Loucy (cell line): Measurements from ENCODE around the gene RILPL1.
"Not testable (repeated sequence)": the region's sequence is repeated elsewhere in the genome, so short reads cannot be mapped to it uniquely, and the experiment has no call there.

Experiments
- H2AFZ ChIP-seq: fragments of 200-600 bp; sonication (generic); 2 replicates; pipeline ENCODE4 v1.6.0; 2016; ENCODE audit warnings: antibody characterized with exemption, mild to moderate bottlenecking, low read length, moderate library complexity
- H3F3A ChIP-seq: fragments of 200-600 bp; 2 replicates; pipeline ENCODE4 v1.6.0; 2016; ENCODE audit warnings: antibody characterized with exemption, low read depth, mild to moderate bottlenecking
- H3K27me3 ChIP-seq: fragments of 200-600 bp; sonication (generic); 2 replicates; pipeline ENCODE4 v1.6.1; 2014; ENCODE audit warnings: low read length, mild to moderate bottlenecking; ENCODE audit not compliant: insufficient read depth, poor library complexity, severe bottlenecking
- H3K36me3 ChIP-seq: fragments of 200-600 bp; sonication (generic); 2 replicates; pipeline ENCODE4 v1.6.1; 2016; ENCODE audit warnings: low read length; ENCODE audit not compliant: insufficient read depth
- H3K4me1 ChIP-seq: fragments of 200-600 bp; sonication (generic); 2 replicates; pipeline ENCODE4 v1.5.1; 2014; ENCODE audit warnings: low read length, mild to moderate bottlenecking; ENCODE audit not compliant: insufficient read depth, poor library complexity, severe bottlenecking
- H3K4me2 ChIP-seq: fragments of 200-600 bp; sonication (generic); 2 replicates; pipeline ENCODE4 v1.6.0; 2014; ENCODE audit warnings: antibody characterized with exemption, low read length, low read depth, mild to moderate bottlenecking; ENCODE audit not compliant: poor library complexity, severe bottlenecking
- H3K4me3 ChIP-seq: fragments of 200-600 bp; sonication (generic); 2 replicates; pipeline ENCODE4 v1.5.1; 2014; ENCODE audit warnings: low read length, mild to moderate bottlenecking, mixed read lengths; ENCODE audit not compliant: poor library complexity, severe bottlenecking
- H3K79me2 ChIP-seq: fragments of 200-600 bp; sonication (generic); 2 replicates; pipeline ENCODE4 v1.6.1; 2014; ENCODE audit warnings: low read length; ENCODE audit not compliant: insufficient read depth
- H3K9ac ChIP-seq: fragments of 200-600 bp; sonication (generic); 2 replicates; pipeline ENCODE4 v1.6.0; 2014; ENCODE audit warnings: mild to moderate bottlenecking, low read depth, low read length, moderate library complexity; ENCODE audit not compliant: poor library complexity, severe bottlenecking
- H3K9me2 ChIP-seq: fragments of 200-600 bp; sonication (generic); replicated peaks from 2 replicates; pipeline ENCODE4 v1.6.1; 2016; ENCODE audit warnings: low read depth, low read length, mixed read lengths
- H3K9me3 ChIP-seq: fragments of 200-600 bp; sonication (generic); 2 replicates; pipeline ENCODE4 v1.6.1; 2014; ENCODE audit warnings: mild to moderate bottlenecking, antibody characterized with exemption, low read length, low read depth; ENCODE audit not compliant: insufficient read depth
- H4K20me1 ChIP-seq: fragments of 200-600 bp; sonication (generic); 2 replicates; pipeline ENCODE4 v1.6.0; 2014; ENCODE audit warnings: antibody characterized with exemption, low read length, mild to moderate bottlenecking; ENCODE audit not compliant: insufficient read depth, poor library complexity, severe bottlenecking
- CTCF ChIP-seq: fragments of 200-600 bp; sonication (generic); conservative IDR thresholded peaks from 2 replicates; pipeline ENCODE4 v1.5.1; 2014; ENCODE audit warnings: mild to moderate bottlenecking, antibody characterized with exemption, low read length
- EZH2phosphoT487 ChIP-seq: fragments of 200-600 bp; IDR thresholded peaks from 2 replicates; pipeline ENCODE4 v1.6.1; 2018; ENCODE audit warnings: antibody characterized with exemption, mild to moderate bottlenecking, moderate library complexity, borderline replicate concordance

Gene RILPL1

DNA sequence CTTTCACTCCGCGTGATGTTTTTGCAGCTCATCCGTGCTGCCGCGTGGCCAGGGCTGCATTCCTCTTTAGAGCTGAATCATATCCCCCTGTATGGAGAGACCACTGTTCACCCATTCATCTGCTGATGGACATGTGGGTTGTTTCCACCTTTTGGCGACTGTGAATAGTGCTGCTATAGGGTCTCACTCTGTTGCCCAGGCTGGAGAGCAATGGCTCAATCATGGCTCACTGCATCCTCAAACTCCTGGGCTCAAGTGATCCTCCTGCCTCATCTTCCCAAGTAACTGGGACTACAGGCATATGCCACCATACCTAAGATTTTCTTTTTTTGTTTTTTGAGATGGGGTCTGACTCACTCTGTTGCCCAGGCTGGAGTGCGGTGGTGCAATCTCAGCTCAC lies 36.5 kb downstream of the RILPL1 start:
- no peaks in the 10 kb centered on the region for H3K4me1 ChIP-seq
- H4K20me1 ChIP-seq, result no peaks in the 10 kb centered on the region
- H3K4me2 ChIP-seq, result no peak overlapping the region
- no peaks in the 10 kb centered on the region for H3K36me3 ChIP-seq
- no peak overlapping the region for H2AFZ ChIP-seq
- H3K9me3 ChIP-seq, result no peaks in the 10 kb centered on the region
- no peaks in the 10 kb centered on the region for H3F3A ChIP-seq
- H3K79me2 ChIP-seq, result no peaks in the 10 kb centered on the region
- H3K9ac ChIP-seq, result no peak overlapping the region
- TF ChIP-seq CTCF, result no peak
- TF ChIP-seq EZH2phosphoT487, result no peak
- no peaks in the 10 kb centered on the region for H3K27me3 ChIP-seq
- H3K9me2 ChIP-seq, result no peaks in the 10 kb centered on the region
- H3K4me3 ChIP-seq, result no peak overlapping the region

- no peak for TF ChIP-seq CTCF
- no peak for TF ChIP-seq EZH2phosphoT487
- no peaks in the 10 kb centered on the region for H3K9me3 ChIP-seq
- no peak overlapping the region for H2AFZ ChIP-seq
- no peak overlapping the region for H3K9ac ChIP-seq
- no peak overlapping the region for H3K4me2 ChIP-seq
- no peak overlapping the region for H3K4me3 ChIP-seq
- H3K36me3 ChIP-seq, result no peaks in the 10 kb centered on the region
- H3K79me2 ChIP-seq, result no peaks in the 10 kb centered on the region
- no peaks in the 10 kb centered on the region for H3K27me3 ChIP-seq
- no peaks in the 10 kb centered on the region for H3K4me1 ChIP-seq
- no peaks in the 10 kb centered on the region for H4K20me1 ChIP-seq
- no peaks in the 10 kb centered on the region for H3F3A ChIP-seq
- no peaks in the 10 kb centered on the region for H3K9me2 ChIP-seq
These were observed 39.2 kb downstream of the RILPL1 start for GRCh38 chr12:123494124-123494851.

DNA sequence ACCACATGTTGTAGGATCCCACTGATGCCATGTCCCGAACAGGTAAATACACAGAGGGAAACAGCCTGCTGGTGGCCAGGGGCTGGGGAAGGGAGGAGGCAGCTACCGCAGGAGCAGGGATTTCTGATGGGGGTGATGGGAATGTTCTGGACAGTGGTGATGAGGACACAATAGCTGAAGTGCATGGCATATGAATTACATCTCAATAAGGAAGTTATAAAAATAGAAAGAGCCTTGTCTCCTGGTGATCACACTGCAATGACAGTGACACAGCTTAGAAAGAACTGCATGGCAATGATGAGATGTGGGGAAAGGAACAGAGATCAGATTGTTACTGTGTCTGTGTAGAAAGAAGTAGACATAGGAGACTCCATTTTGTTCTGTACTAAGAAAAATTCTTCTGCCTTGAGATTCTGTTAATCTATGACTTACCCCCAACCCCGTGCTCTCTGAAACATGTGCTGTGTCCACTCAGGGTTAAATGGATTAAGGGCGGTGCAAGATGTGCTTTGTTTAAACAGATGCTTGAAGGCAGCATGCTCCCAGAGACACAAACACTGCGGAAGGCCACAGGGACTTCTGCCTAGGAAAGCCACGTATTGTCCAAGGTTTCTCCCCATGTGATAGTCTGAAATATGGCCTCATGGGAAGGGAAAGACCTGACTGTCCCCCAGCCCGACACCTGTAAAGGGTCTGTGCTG lies 41.0 kb downstream of the RILPL1 start:
- not testable (repeated sequence) for H3K9me2 ChIP-seq, H3K4me3 ChIP-seq, H3K4me2 ChIP-seq, H3K4me1 ChIP-seq, H3K9ac ChIP-seq, H2AFZ ChIP-seq, H3K27me3 ChIP-seq, H4K20me1 ChIP-seq, H3F3A ChIP-seq, H3K9me3 ChIP-seq, H3K79me2 ChIP-seq, H3K36me3 ChIP-seq
